ENCODE data around the gene ZFAND3. TPM values are rescaled to one million over a fixed set of nuclear protein-coding genes. Genes with fewer than 3 reads are reported as not detected.

The ZFAND3 gene
- total RNA-seq, 1 experiment from 2014 or later = 22.2 TPM

DNA sequence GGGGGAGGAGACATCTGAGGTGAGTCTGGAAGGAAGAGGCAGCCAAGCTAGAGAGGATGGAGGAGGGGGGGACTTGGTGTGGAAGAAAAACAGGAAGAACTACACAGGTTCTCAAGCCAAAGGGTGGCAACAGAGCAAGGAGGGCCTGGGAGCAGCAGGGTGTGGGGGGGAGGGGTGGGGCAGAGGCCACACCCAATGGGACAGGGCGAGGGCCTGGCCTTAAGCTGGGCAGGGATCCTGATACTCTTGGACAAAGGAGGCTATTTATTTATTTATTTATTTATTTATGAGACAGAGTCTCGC is 359.0 kb downstream of the ZFAND3 start:
- CTCF ChIA-PET = interaction anchor here (0.6 kb wide), 1 partner anchor 316 kb away, joined by 3 read pairs; no protein-coding TSS in a partner anchor
- Histone ChIP-seq H3K9me3 (ENCODE audit: low read length) (no peaks in the 10 kb centered on the region), H3K27me3 (ENCODE audit: low read length) (no peaks in the 10 kb centered on the region), H3K9ac (ENCODE audit: low read length) (no peak overlapping the region), H3K36me3 (ENCODE audit: low read depth, low read length) (no peaks in the 10 kb centered on the region), H3K4me1 (ENCODE audit: insufficient read depth, low read length) (peaks cover 13% of the 10 kb centered on the region), H3K79me2 (ENCODE audit: low read length) (no peaks in the 10 kb centered on the region), H3K27ac (ENCODE audit: low read length) (no peak overlapping the region), H4K20me1 (ENCODE audit: low read length) (no peaks in the 10 kb centered on the region), H3K4me3 (ENCODE audit: low read length) (no peak overlapping the region), H3K9me2 (replicated peaks; ENCODE audit: low read length) (no peaks in the 10 kb centered on the region), H2AFZ (ENCODE audit: low read length) (no peak overlapping the region), H3F3A (ENCODE audit: low read length, unreplicated experiment) (no peaks in the 10 kb centered on the region), H3K4me2 (ENCODE audit: low read length) (no peak overlapping the region)
- POLR2A ChIA-PET (ENCODE audit: unreplicated experiment) = interaction anchor here (0.6 kb wide), 1 partner anchor 175 kb away, joined by 8 read pairs; no protein-coding TSS in a partner anchor
- intact Hi-C loops (cut with micrococcal nuclease) = loop anchor here (10.0 kb wide), 1 partner anchor 106 kb away; no protein-coding TSS in a partner anchor
- BruUV-seq (replicated peaks) = no TSS peak
- TF ChIP-seq EZH2phosphoT487 (IDR thresholded peaks at IDR 0.05; ENCODE audit: borderline replicate concordance, low read length) (no peak), EZH2 (IDR thresholded peaks at IDR 0.05; ENCODE audit: low read length, unreplicated experiment) (no peak)
- TF ChIP-seq, protein P1, sequence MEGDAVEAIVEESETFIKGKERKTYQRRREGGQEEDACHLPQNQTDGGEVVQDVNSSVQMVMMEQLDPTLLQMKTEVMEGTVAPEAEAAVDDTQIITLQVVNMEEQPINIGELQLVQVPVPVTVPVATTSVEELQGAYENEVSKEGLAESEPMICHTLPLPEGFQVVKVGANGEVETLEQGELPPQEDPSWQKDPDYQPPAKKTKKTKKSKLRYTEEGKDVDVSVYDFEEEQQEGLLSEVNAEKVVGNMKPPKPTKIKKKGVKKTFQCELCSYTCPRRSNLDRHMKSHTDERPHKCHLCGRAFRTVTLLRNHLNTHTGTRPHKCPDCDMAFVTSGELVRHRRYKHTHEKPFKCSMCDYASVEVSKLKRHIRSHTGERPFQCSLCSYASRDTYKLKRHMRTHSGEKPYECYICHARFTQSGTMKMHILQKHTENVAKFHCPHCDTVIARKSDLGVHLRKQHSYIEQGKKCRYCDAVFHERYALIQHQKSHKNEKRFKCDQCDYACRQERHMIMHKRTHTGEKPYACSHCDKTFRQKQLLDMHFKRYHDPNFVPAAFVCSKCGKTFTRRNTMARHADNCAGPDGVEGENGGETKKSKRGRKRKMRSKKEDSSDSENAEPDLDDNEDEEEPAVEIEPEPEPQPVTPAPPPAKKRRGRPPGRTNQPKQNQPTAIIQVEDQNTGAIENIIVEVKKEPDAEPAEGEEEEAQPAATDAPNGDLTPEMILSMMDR (conservative IDR thresholded peaks at IDR 0.05; ENCODE audit: low read depth, low read length) = no peak
- no peak for ATAC-seq
- no peak for DNase-seq

GRCh38 chr6:38179300-38179699 is 359.8 kb downstream of the ZFAND3 start:
- no peaks in the 10 kb centered on the region for H3K36me3 ChIP-seq (ENCODE audit: low read depth, low read length)
- no peak overlapping the region for H3K4me3 ChIP-seq (ENCODE audit: low read length)
- no peaks in the 10 kb centered on the region for H3K9me3 ChIP-seq (ENCODE audit: low read length)
- intact Hi-C loops (cut with micrococcal nuclease) = loop anchor here (10.0 kb wide), 1 partner anchor 106 kb away; no protein-coding TSS in a partner anchor
- POLR2A ChIA-PET (ENCODE audit: unreplicated experiment) = interaction anchor here (0.6 kb wide), 2 partner anchors 176 to 345 kb away, joined by 3 to 8 read pairs; no protein-coding TSS in a partner anchor
- H3F3A ChIP-seq (ENCODE audit: low read length, unreplicated experiment) = no peaks in the 10 kb centered on the region
- no peaks in the 10 kb centered on the region for H3K27me3 ChIP-seq (ENCODE audit: low read length)
- no peak overlapping the region for H3K27ac ChIP-seq (ENCODE audit: low read length)
- H4K20me1 ChIP-seq (ENCODE audit: low read length) = no peaks in the 10 kb centered on the region
- TF ChIP-seq, protein P1 (conservative IDR thresholded peaks at IDR 0.05; ENCODE audit: low read depth, low read length) = no peak
- TF ChIP-seq EZH2phosphoT487 (IDR thresholded peaks at IDR 0.05; ENCODE audit: borderline replicate concordance, low read length) (no peak), EZH2 (IDR thresholded peaks at IDR 0.05; ENCODE audit: low read length, unreplicated experiment) (no peak)
- no TSS peak for BruUV-seq (replicated peaks)
- no peak for ATAC-seq
- no peak overlapping the region for H3K9ac ChIP-seq (ENCODE audit: low read length)
- no peak overlapping the region for H2AFZ ChIP-seq (ENCODE audit: low read length)
- DNase-seq = no peak
- CTCF ChIA-PET = interaction anchor here (0.6 kb wide), 1 partner anchor 98 kb away, joined by 4 read pairs; no protein-coding TSS in a partner anchor
- no peaks in the 10 kb centered on the region for H3K79me2 ChIP-seq (ENCODE audit: low read length)
- peaks cover 6% of the 10 kb centered on the region for H3K4me1 ChIP-seq (ENCODE audit: insufficient read depth, low read length)
- H3K9me2 ChIP-seq (replicated peaks; ENCODE audit: low read length) = no peaks in the 10 kb centered on the region
- no peak overlapping the region for H3K4me2 ChIP-seq (ENCODE audit: low read length)

DNA sequence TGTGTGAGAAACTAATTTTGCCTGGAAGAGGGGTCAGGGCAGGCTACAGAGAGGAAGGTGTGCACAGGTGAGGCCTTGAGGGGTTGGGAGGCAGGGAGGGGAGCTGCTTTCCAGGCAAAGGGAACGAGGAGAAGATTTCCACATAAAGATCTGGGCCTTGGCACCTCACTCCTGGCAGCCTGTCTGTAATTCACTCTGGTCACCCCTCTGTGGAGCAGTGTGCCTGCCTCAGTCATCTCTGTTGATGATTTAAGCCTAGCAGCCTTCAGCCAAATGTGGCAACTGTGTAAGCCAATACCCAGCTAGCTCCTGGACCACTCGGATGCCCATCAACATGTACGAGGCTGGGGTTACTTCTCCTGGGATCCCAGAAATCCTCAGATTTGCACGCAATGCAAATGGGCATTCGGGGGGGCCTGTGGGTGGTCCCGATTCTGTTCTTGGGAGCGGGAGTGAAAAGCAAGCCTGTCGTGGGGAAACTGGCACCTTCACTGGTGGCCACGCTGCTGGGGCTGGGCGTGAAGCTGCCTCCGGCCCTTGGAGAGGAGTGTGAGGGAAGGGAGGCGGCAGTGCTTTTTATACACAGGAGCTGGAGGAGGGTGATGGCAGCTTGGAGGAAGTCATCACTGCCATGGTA is 360.4 kb downstream of the ZFAND3 start:
- no peak overlapping the region for H3K4me3 ChIP-seq (ENCODE audit: low read length)
- no peaks in the 10 kb centered on the region for H3K27me3 ChIP-seq (ENCODE audit: low read length)
- ATAC-seq = no peak
- no peaks in the 10 kb centered on the region for H3K36me3 ChIP-seq (ENCODE audit: low read depth, low read length)
- no peaks in the 10 kb centered on the region for H4K20me1 ChIP-seq (ENCODE audit: low read length)
- H3K9me2 ChIP-seq (replicated peaks; ENCODE audit: low read length) = no peaks in the 10 kb centered on the region
- H3K4me1 ChIP-seq (ENCODE audit: insufficient read depth, low read length) = 0 out of 2 replicates have a peak, but pooled peaks cover under 1% of the 10 kb centered on the region
- no peak overlapping the region for H2AFZ ChIP-seq (ENCODE audit: low read length)
- no TSS peak for BruUV-seq (replicated peaks)
- H3K9ac ChIP-seq (ENCODE audit: low read length) = no peak overlapping the region
- POLR2A ChIA-PET (ENCODE audit: unreplicated experiment) = interaction anchor here (0.6 kb wide), 1 partner anchor 344 kb away, joined by 3 read pairs; no protein-coding TSS in a partner anchor
- H3F3A ChIP-seq (ENCODE audit: low read length, unreplicated experiment) = no peaks in the 10 kb centered on the region
- no peak for DNase-seq
- CTCF ChIA-PET = interaction anchor here (0.6 kb wide), 1 partner anchor 97 kb away, joined by 4 read pairs; no protein-coding TSS in a partner anchor
- H3K9me3 ChIP-seq (ENCODE audit: low read length) = no peaks in the 10 kb centered on the region
- no peak overlapping the region for H3K4me2 ChIP-seq (ENCODE audit: low read length)
- intact Hi-C loops (cut with micrococcal nuclease) = loop anchor here (10.0 kb wide), 1 partner anchor 105 kb away; no protein-coding TSS in a partner anchor
- TF ChIP-seq EZH2 (IDR thresholded peaks at IDR 0.05; ENCODE audit: low read length, unreplicated experiment) (no peak), EZH2phosphoT487 (IDR thresholded peaks at IDR 0.05; ENCODE audit: borderline replicate concordance, low read length) (no peak)
- TF ChIP-seq, protein P1 (conservative IDR thresholded peaks at IDR 0.05; ENCODE audit: low read depth, low read length) = no peak
- H3K27ac ChIP-seq (ENCODE audit: low read length) = no peak overlapping the region
- H3K79me2 ChIP-seq (ENCODE audit: low read length) = no peaks in the 10 kb centered on the region

All from PC-3 (cell line).